IPS DF 6.9 (cell line): ENCODE results near the gene KIRREL3.

Experiments used
- DNase-seq: peaks from one replicate; pipeline ENCODE4 v3.0.0-alpha.2; 2013; ENCODE audit warnings: low read depth, low spot score
- H3K27ac ChIP-seq: one replicate; pipeline ENCODE4 v1.5.1; 2013; ENCODE audit warnings: low read length, control low read depth
- H3K27me3 ChIP-seq: 2 replicates; pipeline ENCODE4 v1.6.1; 2013; ENCODE audit warnings: mild to moderate bottlenecking, low read length; ENCODE audit not compliant: control insufficient read depth, insufficient read depth
- H3K36me3 ChIP-seq: 2 replicates; pipeline ENCODE4 v1.6.1; 2013; ENCODE audit warnings: low read length; ENCODE audit not compliant: control insufficient read depth, insufficient read depth
- H3K4me1 ChIP-seq: 2 replicates; pipeline ENCODE4 v1.6.1; 2013; ENCODE audit warnings: low read length; ENCODE audit not compliant: control insufficient read depth, insufficient read depth
- H3K4me3 ChIP-seq: 2 replicates; pipeline ENCODE4 v1.5.1; 2013; ENCODE audit warnings: mild to moderate bottlenecking, low read length
- H3K9me3 ChIP-seq: 2 replicates; pipeline ENCODE4 v1.6.1; 2013; ENCODE audit warnings: low read length, inconsistent platforms; ENCODE audit not compliant: control insufficient read depth, insufficient read depth
- WGBS: extraction: QIAGEN DNeasy Blood & Tissue Kit; methylation state at CpG from one replicate; pipeline ENCODE4 v1.1.7; 2013; ENCODE audit warnings: mixed read lengths, missing lambda C conversion rate; ENCODE audit not compliant: insufficient read length, insufficient coverage; 5-methylcytosine and 5-hydroxymethylcytosine counted together

The KIRREL3 gene

GRCh38 chr11:126768702-126769101 lies 231.9 kb downstream of the KIRREL3 start:
- no CpG with 5 or more reads among the region's 10 CpGs for WGBS
- DNase-seq: no peak
- Histone ChIP-seq H3K4me3 (no peak overlapping the region), H3K9me3 (no peaks in the 10 kb centered on the region), H3K4me1 (no peaks in the 10 kb centered on the region), H3K27me3 (no peaks in the 10 kb centered on the region), H3K36me3 (no peaks in the 10 kb centered on the region), H3K27ac (no peak overlapping the region)

DNA sequence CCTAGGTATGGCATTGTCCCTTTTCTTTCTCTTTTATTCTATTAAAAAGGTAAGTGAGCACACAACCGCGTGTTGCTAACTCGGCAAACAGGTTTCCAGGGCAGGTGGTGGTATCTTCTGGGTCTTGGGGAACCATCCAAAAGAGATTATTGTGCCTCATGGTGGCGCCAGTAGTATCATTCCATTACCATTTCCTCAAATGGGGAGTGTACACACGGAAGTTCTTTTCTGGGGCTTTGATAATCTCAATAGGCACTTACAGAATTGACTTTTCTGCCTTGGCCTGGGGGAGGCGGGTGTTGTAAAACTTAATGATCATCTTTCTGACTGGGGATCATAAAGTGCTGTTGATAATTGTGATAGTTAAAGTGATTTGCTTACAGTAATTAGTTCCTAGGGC lies 234.1 kb downstream of the KIRREL3 start:
- no peak overlapping the region for H3K4me3 ChIP-seq
- no peaks in the 10 kb centered on the region for H3K4me1 ChIP-seq
- no CpG with 5 or more reads among the region's 6 CpGs for WGBS
- no peaks in the 10 kb centered on the region for H3K9me3 ChIP-seq
- H3K27ac ChIP-seq: no peak overlapping the region
- no peaks in the 10 kb centered on the region for H3K27me3 ChIP-seq
- no peak for DNase-seq
- no peaks in the 10 kb centered on the region for H3K36me3 ChIP-seq

DNA sequence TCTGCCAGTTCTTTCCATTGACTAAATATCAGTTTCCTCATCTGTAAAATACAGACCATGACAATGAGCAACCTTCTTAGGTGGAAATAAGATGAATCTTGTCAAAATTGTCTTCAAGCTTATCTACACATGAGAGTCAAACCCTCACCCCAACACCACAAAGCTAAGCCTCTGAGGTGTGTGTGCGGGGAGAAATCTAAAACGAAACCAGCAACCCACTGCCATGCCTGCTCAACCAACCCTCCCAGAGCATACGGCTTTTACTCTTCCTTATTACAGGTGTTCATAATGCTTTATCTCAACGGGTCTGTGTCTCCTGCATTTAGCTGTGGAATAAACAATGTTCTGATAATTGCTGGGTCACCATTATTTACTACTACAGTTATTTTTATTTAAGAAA lies 235.4 kb downstream of the KIRREL3 start:
- no peaks in the 10 kb centered on the region for H3K27me3 ChIP-seq
- WGBS: no CpG with 5 or more reads among the region's 4 CpGs
- no peak overlapping the region for H3K27ac ChIP-seq

DNA sequence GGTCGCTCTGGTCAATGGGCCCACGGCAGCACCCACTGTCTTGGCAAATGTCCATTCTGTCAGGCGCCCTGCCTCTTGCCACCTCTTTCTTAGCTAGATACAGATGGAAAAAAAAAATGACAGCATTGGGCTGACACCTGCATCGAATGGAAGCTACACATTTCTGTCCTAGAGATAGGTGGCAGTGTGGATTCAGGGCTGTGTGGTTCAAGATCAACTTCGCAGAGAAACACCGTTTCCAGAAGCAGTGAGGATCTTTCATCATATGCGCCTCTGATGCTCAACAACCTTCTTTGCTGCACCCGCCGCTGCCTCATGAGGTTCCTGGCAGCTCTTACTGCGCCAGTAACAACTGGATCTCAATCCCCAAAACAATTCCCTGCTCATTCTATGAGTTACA lies 236.3 kb downstream of the KIRREL3 start:
- H3K36me3 ChIP-seq: no peaks in the 10 kb centered on the region
- H3K9me3 ChIP-seq: no peaks in the 10 kb centered on the region
- no peak for DNase-seq
- H3K4me1 ChIP-seq: no peaks in the 10 kb centered on the region
- H3K4me3 ChIP-seq: no peak overlapping the region
- no peaks in the 10 kb centered on the region for H3K27me3 ChIP-seq
- WGBS: no CpG with 5 or more reads among the region's 10 CpGs
- H3K27ac ChIP-seq: no peak overlapping the region

More for the DNA sequence above, 235.4 kb downstream of the KIRREL3 start:
- H3K4me1 ChIP-seq: no peaks in the 10 kb centered on the region
- no peak for DNase-seq
- H3K36me3 ChIP-seq: no peaks in the 10 kb centered on the region
- no peaks in the 10 kb centered on the region for H3K9me3 ChIP-seq
- no peak overlapping the region for H3K4me3 ChIP-seq

DNA sequence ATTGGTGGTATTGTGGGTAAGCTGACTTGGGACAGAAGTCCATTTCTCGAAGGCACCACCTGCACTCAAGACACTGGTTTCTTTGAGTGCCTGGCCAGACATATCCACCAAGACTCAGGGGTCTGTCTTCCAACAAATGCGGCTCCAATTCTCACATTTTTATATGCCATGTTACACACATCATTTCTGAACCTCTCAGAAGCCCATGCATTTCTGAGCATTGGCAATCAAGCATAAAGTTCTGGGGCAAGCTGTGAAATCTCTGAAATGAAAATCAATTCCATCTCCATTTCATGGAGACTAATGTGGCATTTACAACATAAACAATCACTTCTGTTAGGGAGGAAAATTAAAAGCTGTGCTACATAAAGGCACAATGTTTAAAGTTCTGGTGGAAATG lies 243.7 kb downstream of the KIRREL3 start:
- H3K27ac ChIP-seq: no peak overlapping the region
- H3K27me3 ChIP-seq: no peaks in the 10 kb centered on the region
- no CpG with 5 or more reads among the region's 2 CpGs for WGBS
- H3K9me3 ChIP-seq: no peaks in the 10 kb centered on the region
- DNase-seq: no peak
- no peaks in the 10 kb centered on the region for H3K4me1 ChIP-seq
- no peak overlapping the region for H3K4me3 ChIP-seq
- no peaks in the 10 kb centered on the region for H3K36me3 ChIP-seq

- WGBS: no CpG with 5 or more reads among the region's 2 CpGs
- Histone ChIP-seq H3K36me3 (no peaks in the 10 kb centered on the region), H3K4me3 (no peak overlapping the region), H3K27ac (no peak overlapping the region), H3K27me3 (no peaks in the 10 kb centered on the region), H3K4me1 (no peaks in the 10 kb centered on the region), H3K9me3 (no peaks in the 10 kb centered on the region)
- DNase-seq: no peak
These were observed 244.1 kb downstream of the KIRREL3 start for GRCh38 chr11:126756421-126756820.

- H3K9me3 ChIP-seq: no peaks in the 10 kb centered on the region
- H3K4me3 ChIP-seq: no peak overlapping the region
- no peaks in the 10 kb centered on the region for H3K36me3 ChIP-seq
- WGBS: no CpG with 5 or more reads among the region's 4 CpGs
- no peaks in the 10 kb centered on the region for H3K4me1 ChIP-seq
- DNase-seq: no peak
- H3K27me3 ChIP-seq: no peaks in the 10 kb centered on the region
- no peak overlapping the region for H3K27ac ChIP-seq
These were observed 245.0 kb downstream of the KIRREL3 start for GRCh38 chr11:126755526-126755925.

DNA sequence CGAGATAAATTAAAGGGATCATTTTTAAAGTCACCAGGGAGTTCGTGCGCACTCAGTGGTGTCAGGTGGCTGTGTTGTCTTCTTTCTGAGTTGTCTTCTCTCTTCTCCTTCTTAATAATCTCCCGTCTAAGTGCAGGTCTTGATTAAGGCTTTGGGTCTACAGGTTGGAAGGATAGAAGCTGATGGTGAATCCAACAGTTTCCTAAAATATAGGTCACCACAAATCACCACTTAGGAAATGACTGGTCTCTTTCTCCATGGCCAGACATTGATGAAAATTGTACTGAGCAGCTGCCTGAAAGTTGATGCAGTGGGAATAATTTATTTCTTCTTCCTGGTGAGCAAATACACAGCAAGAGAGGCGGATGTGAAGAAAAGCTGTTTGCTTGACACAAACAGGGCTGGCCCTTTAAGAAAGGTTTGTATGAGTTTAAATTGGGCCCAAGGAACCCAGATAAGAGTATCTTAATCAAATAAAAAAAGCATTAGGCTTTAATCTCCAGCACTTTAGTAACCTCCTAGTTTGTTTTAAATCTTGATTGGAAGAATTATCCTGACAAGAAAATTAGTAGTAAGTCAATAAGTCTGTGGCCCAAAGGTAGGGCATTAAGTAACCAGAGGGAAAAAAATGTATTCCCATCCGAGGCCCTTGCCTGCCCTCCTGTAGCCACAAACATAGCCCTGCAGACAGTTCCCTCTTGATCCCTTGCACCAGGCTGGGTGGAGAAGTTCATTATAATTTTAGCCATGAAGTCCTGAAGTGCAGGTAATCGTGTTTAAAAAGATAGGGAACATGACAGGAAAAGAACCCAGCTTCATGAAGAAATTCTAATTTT lies 245.8 kb downstream of the KIRREL3 start:
- Histone ChIP-seq H3K9me3 (no peaks in the 10 kb centered on the region), H3K27ac (no peak overlapping the region), H3K27me3 (no peaks in the 10 kb centered on the region), H3K36me3 (no peaks in the 10 kb centered on the region), H3K4me3 (no peak overlapping the region), H3K4me1 (no peaks in the 10 kb centered on the region)
- DNase-seq: no peak
- no CpG with 5 or more reads among the region's 7 CpGs for WGBS

DNA sequence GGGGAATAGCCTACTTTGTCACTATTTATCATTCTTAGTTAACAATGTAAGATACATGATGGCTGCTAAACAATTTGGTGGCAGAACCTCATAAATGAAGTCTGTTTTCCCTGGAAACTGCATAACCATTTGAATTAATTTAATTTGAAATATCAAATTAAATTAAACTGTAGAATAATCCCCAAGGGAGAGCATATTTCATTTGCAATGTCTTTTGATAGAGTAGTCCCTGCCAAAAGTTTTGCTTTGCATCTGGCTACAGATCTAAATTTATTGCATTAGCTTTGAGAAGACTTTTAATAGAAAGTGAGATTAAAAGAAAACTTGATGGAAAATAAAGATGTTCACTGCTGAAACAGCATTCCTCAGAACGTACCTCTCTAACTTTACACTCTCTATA lies 246.6 kb downstream of the KIRREL3 start:
- Histone ChIP-seq H3K9me3 (no peaks in the 10 kb centered on the region), H3K36me3 (no peaks in the 10 kb centered on the region), H3K27me3 (no peaks in the 10 kb centered on the region), H3K4me3 (no peak overlapping the region), H3K4me1 (no peaks in the 10 kb centered on the region), H3K27ac (no peak overlapping the region)
- no CpG with 5 or more reads among the region's 1 CpG for WGBS
- no peak for DNase-seq

DNA sequence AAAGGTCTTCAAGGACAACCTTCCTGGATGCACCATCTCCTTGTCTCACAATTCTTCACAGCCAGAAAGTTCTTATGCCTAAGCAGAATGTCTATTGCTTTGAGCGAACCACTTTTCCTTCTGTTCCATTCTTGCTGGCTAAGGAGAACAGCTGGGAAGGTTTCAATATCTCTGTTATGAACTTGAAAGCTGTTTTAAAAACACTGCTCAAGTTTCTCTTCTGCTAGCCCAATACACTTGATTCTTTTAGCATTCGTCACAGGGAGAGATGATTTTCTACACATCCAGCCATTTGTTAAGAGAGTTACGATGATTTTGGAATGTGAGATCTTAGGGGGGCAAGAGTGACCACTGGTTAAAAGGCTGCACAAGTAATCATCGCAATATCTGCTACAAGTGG lies 249.3 kb downstream of the KIRREL3 start:
- DNase-seq: no peak
- H3K27ac ChIP-seq: no peak overlapping the region
- WGBS: no CpG with 5 or more reads among the region's 4 CpGs
- no peaks in the 10 kb centered on the region for H3K27me3 ChIP-seq
- H3K4me3 ChIP-seq: no peak overlapping the region
- H3K36me3 ChIP-seq: no peaks in the 10 kb centered on the region
- no peaks in the 10 kb centered on the region for H3K4me1 ChIP-seq
- H3K9me3 ChIP-seq: no peaks in the 10 kb centered on the region

DNA sequence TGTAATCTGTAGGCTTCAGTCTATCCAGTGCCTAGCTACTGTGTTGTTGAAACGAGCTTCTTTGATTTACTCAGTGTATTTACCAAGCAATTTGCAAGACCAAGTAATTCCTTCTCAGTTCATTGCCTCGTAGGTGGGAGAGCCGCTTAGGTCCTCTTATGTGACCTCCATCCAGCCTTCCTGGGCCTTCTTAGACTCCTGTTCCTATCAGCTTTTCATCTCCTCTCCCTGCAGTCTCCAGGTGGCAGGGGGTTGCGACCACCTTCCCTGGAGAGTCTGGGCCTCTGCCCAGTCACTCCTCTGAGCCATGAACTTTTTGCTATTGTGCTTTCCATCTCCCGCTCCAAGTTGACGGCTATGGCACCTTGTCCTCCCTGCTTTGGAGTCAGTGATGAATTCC lies 251.8 kb downstream of the KIRREL3 start:
- H3K27me3 ChIP-seq: no peaks in the 10 kb centered on the region
- no peaks in the 10 kb centered on the region for H3K4me1 ChIP-seq
- no peak overlapping the region for H3K4me3 ChIP-seq
- no peaks in the 10 kb centered on the region for H3K36me3 ChIP-seq
- no peaks in the 10 kb centered on the region for H3K9me3 ChIP-seq
- no CpG with 5 or more reads among the region's 6 CpGs for WGBS
- DNase-seq: no peak
- H3K27ac ChIP-seq: no peak overlapping the region
